ENCODE results near the gene SHISAL1. TPM values are rescaled to one million over a fixed set of nuclear protein-coding genes. Genes with fewer than 3 reads are reported as not detected.

The SHISAL1 gene
- total RNA-seq, 2 experiments from 2014 or later = not detected

DNA sequence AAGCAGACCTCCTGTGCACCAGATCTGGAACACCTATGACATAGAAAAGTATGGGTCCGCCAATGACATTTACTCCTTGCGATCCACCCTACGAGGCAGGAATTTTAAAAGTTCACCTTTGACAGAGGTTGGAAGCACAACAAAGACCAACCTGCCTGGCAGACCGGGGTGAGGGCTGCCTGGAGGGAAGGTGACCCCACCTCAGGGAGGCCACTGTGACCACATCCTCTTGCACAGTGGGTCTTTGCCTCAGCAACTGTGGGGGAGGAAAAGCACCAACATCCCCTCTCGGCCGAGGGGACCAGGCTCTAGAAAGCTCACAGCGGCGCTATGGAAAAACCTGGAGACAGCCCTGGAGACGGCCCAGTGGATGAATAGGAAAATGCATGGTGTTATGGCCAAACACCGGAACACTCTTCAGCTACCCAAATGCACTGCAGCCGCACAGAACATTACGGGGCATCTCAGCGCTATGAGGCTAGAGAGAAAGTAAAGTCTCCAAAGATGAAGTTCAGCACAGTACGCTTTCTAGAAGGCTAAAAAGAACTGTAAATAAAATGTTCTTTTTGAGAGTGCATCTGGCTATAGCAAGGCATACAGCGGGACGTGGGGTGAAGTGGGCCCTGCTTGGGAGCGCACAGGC lies 1.8 kb upstream of the SHISAL1 start:
- DNase-seq (peak; percentile 44), ATAC-seq (peak; percentile 74)
- Mint-ChIP-seq H3K27me3 (no peaks in the 10 kb centered on the region), H3K9me3 (no peaks in the 10 kb centered on the region), H3K27ac (no peak overlapping the region), H3K4me3 (no peak overlapping the region), H3K4me1 (ENCODE audit: low read depth) (peaks cover 11% of the 10 kb centered on the region), H3K36me3 (ENCODE audit: low read depth) (no peaks in the 10 kb centered on the region)
- intact Hi-C loops (cut with micrococcal nuclease) = no loop called here
- ChIA-PET POLR2A (no interaction called here), CTCF (no interaction called here)
- TF ChIP-seq, protein P1, sequence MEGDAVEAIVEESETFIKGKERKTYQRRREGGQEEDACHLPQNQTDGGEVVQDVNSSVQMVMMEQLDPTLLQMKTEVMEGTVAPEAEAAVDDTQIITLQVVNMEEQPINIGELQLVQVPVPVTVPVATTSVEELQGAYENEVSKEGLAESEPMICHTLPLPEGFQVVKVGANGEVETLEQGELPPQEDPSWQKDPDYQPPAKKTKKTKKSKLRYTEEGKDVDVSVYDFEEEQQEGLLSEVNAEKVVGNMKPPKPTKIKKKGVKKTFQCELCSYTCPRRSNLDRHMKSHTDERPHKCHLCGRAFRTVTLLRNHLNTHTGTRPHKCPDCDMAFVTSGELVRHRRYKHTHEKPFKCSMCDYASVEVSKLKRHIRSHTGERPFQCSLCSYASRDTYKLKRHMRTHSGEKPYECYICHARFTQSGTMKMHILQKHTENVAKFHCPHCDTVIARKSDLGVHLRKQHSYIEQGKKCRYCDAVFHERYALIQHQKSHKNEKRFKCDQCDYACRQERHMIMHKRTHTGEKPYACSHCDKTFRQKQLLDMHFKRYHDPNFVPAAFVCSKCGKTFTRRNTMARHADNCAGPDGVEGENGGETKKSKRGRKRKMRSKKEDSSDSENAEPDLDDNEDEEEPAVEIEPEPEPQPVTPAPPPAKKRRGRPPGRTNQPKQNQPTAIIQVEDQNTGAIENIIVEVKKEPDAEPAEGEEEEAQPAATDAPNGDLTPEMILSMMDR (IDR thresholded peaks at IDR 0.05) = no peak

DNA sequence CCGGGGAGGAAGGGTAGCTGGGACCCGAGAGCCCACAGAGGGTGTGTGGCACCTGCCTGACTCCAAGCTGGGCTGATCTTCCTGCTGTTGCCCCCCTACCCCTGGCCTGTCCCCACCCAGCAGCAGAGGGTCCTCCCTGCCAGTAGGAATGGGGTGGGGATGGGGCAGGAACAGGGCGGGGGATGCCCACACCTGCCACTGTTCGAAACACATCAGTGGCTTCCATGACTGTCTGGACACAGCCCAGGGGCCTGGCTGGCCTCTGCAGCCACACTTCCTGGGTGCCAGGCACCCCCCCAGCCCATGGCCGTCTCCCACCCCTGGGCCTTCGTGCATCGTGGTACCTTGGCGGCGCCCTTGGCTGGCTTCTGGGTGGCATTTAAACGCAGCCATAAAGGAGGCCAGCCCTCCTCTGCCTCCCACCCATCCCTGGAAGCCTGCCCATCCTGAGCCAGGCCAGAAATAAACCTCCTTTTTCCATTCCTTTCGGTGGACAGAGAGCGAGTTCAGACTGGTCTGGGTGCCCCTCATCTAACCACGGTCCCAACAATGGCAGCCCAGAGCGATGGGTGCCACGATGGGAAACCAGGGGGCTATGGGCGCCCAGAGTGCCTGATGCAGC lies 745 bp upstream of the SHISAL1 start:
- CTCF ChIA-PET = no interaction called here
- TF ChIP-seq, protein P1 (IDR thresholded peaks at IDR 0.05) = no peak
- DNase-seq (no peak), ATAC-seq (no peak)
- intact Hi-C loops (cut with micrococcal nuclease) = no loop called here
- Mint-ChIP-seq H3K4me3 (no peak overlapping the region), H3K36me3 (ENCODE audit: low read depth) (no peaks in the 10 kb centered on the region), H3K27ac (no peak overlapping the region), H3K4me1 (ENCODE audit: low read depth) (peaks cover 11% of the 10 kb centered on the region), H3K27me3 (no peaks in the 10 kb centered on the region), H3K9me3 (no peaks in the 10 kb centered on the region)
- POLR2A ChIA-PET = no interaction called here

DNA sequence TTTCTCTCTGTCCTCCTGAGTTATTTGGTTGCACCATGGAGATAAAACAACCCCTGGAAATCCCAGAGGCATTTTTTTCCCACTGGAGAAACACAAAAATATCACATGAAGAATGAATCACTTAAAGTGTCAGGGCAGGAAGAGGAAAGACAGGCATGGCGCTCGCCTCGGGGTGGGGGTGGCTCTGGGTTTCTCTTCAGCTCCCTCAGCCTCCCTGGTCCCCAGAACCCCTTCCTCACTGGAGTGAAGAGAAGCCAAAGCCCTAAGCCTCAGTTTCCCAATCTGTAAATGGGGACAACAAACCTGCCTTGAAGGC lies 938 bp downstream of the SHISAL1 start:
- CTCF ChIA-PET = no interaction called here
- H3K27me3 Mint-ChIP-seq = no peaks in the 10 kb centered on the region

DNA sequence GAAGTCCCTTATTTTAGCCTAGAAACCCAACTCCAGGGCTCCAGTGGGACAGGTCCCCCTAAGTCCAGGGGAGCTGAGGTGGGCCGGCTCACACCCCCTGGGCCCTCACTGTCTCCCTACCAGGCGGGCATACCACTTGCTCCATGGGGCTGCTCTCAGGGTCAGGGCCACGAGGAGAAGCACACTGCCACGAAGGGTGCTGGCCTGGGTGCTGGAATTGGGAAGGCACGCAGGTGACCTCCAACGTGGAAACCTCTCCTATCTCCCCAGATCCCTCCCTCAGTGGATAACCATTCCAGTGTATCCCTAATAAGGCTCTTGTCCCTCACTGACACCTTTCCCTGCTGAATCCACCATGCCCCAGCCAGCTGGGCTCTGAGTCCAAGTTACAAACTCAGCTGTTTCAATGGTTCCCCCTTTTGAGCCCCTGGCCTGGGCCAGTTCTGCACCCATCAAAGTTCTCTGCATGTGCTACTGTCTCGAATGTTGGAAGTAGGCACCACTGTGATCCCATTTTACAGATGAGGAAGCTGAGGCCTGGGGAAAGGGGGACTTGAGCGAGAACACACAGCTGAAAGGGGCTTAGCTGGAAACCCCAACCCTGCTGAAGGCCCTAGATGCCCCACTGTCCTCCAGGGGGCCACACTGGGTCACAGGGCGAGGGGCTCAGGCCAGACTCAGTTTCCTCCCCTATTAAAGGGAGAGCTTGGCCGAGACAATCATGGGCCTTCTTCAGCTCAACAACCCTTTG lies 1.5 kb downstream of the SHISAL1 start:
- no peak for ATAC-seq
- Mint-ChIP-seq H3K27me3 (no peaks in the 10 kb centered on the region), H3K4me3 (no peak overlapping the region), H3K36me3 (ENCODE audit: low read depth) (no peaks in the 10 kb centered on the region), H3K9me3 (no peaks in the 10 kb centered on the region), H3K27ac (no peak overlapping the region), H3K4me1 (ENCODE audit: low read depth) (peaks cover 11% of the 10 kb centered on the region)
- CTCF ChIA-PET = no interaction called here
- intact Hi-C loops (cut with micrococcal nuclease) = no loop called here
- POLR2A ChIA-PET = no interaction called here
- no peak for DNase-seq
- TF ChIP-seq, protein P1 (IDR thresholded peaks at IDR 0.05) = no peak

More for the DNA sequence above, 938 bp downstream of the SHISAL1 start:
- Mint-ChIP-seq H3K4me1 (ENCODE audit: low read depth) (peaks cover 11% of the 10 kb centered on the region), H3K27ac (no peak overlapping the region), H3K36me3 (ENCODE audit: low read depth) (no peaks in the 10 kb centered on the region), H3K4me3 (no peak overlapping the region), H3K9me3 (no peaks in the 10 kb centered on the region)
- TF ChIP-seq, protein P1 (IDR thresholded peaks at IDR 0.05) = no peak
- POLR2A ChIA-PET = no interaction called here
- no peak for DNase-seq
- intact Hi-C loops (cut with micrococcal nuclease) = no loop called here
- ATAC-seq = no peak

DNA sequence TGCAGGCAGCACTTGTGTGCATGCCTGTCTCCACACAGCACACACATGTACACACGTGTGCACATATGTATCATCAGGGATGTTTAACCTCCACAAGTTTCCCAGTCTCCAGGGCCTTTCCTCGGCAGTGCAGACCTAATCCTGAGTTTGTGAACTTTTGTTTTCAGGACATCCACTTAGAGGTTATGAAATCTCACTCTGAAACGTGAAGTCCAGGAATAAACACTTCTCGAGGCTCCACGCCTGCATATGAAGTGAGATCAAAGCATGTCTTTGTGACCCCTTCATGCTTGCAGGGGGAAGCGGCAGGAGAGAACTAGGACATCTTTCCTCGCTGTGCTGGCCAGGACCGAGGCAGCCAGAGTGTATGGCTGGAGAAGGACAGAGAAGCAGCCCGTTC lies 3.1 kb downstream of the SHISAL1 start:
- Mint-ChIP-seq H3K36me3 (ENCODE audit: low read depth) (no peaks in the 10 kb centered on the region), H3K4me1 (ENCODE audit: low read depth) (peaks cover 6% of the 10 kb centered on the region), H3K9me3 (no peaks in the 10 kb centered on the region), H3K27ac (no peak overlapping the region), H3K27me3 (no peaks in the 10 kb centered on the region), H3K4me3 (no peak overlapping the region)
- ATAC-seq (no peak), DNase-seq (no peak)
- ChIA-PET CTCF (no interaction called here), POLR2A (interaction anchor here (1.2 kb wide), 1 partner anchor 273 kb away, joined by 3 read pairs; no protein-coding TSS in a partner anchor)
- TF ChIP-seq, protein P1 (IDR thresholded peaks at IDR 0.05) = no peak
- intact Hi-C loops (cut with micrococcal nuclease) = no loop called here

All from activated CD8-positive, alpha-beta T cell treated with anti-CD3 and anti-CD28 coated beads for 36 hours (primary cell).